GM21515 (cell line): ENCODE data around the gene TATDN2.

Experiments used
- ATAC-seq: cut with Tn5 transposase; IDR thresholded peaks from one replicate; pipeline ENCODE4 v1.9.1; 2021; ENCODE audit not compliant: unreplicated experiment

Gene TATDN2

GRCh38 chr3:10234526-10235230, 13.6 kb upstream of the TATDN2 start:
- no peak for ATAC-seq

- no peak for ATAC-seq
Observed at GRCh38 chr3:10235551-10235950, 12.7 kb upstream of the TATDN2 start.

- ATAC-seq: no peak
Observed at GRCh38 chr3:10238345-10239183, 9.7 kb upstream of the TATDN2 start.

GRCh38 chr3:10240799-10241198, 7.5 kb upstream of the TATDN2 start:
- no peak for ATAC-seq

- ATAC-seq: no peak
Observed at GRCh38 chr3:10242182-10243065, 5.8 kb upstream of the TATDN2 start.

- no peak for ATAC-seq
Observed at GRCh38 chr3:10244009-10244408, 4.2 kb upstream of the TATDN2 start.

- ATAC-seq: no peak
Observed at GRCh38 chr3:10245081-10245712, 3.1 kb upstream of the TATDN2 start.

- no peak for ATAC-seq
Observed at GRCh38 chr3:10247679-10248183, 528 bp upstream of the TATDN2 start.

- no peak for ATAC-seq
Observed at GRCh38 chr3:10248984-10249748, 907 bp downstream of the TATDN2 start.

- no peak for ATAC-seq
Observed at GRCh38 chr3:10249833-10250232, 1.6 kb downstream of the TATDN2 start.

- ATAC-seq: no peak
Observed at GRCh38 chr3:10251006-10251405, 2.7 kb downstream of the TATDN2 start.

GRCh38 chr3:10253731-10254130, 5.5 kb downstream of the TATDN2 start:
- no peak for ATAC-seq

GRCh38 chr3:10255835-10256234, 7.6 kb downstream of the TATDN2 start:
- no peak for ATAC-seq

GRCh38 chr3:10259036-10259435, 10.8 kb downstream of the TATDN2 start:
- ATAC-seq: no peak

- ATAC-seq: no peak
Observed at GRCh38 chr3:10259798-10260197, 11.5 kb downstream of the TATDN2 start.

GRCh38 chr3:10260211-10260701, 12.0 kb downstream of the TATDN2 start:
- ATAC-seq: no peak

GRCh38 chr3:10262027-10262426, 13.8 kb downstream of the TATDN2 start:
- no peak for ATAC-seq

- no peak for ATAC-seq
Observed at GRCh38 chr3:10263646-10264363, 15.5 kb downstream of the TATDN2 start.

GRCh38 chr3:10265833-10266232, 17.6 kb downstream of the TATDN2 start:
- ATAC-seq: no peak
